K562 (cell line): Measurements from ENCODE around the gene EFNA2. TPM values are rescaled to one million over a fixed set of nuclear protein-coding genes. Genes with fewer than 3 reads are reported as not detected.
A peak's percentile ranks its signal among the peaks of the same experiment; 100 is the strongest.

Experiments used
- NCOA4 ChIP-seq: fragments of 450-650 bp; IDR thresholded peaks from 2 replicates; pipeline ENCODE4 v1.6.1; 2018; ENCODE audit warnings: mild to moderate bottlenecking; ENCODE audit not compliant: partially characterized antibody
- NFRKB ChIP-seq: fragments of 450-650 bp; IDR thresholded peaks from 2 replicates; pipeline ENCODE4 v1.6.1; 2016; ENCODE audit warnings: low read depth
- NRF1 ChIP-seq, 2 experiments: fragments of 450-650 bp; IDR thresholded peaks in 1 of 2; conservative IDR thresholded peaks in 1 of 2; 2 replicates each; pipeline ENCODE4 v1.6.1; 2014; ENCODE audit warnings: mild to moderate bottlenecking in 2 of 2
- SMAD3 ChIP-seq: fragments of 450-650 bp; formaldehyde crosslinking; conservative IDR thresholded peaks from 2 replicates; pipeline ENCODE4 v1.4.0; 2020; ENCODE audit warnings: mild to moderate bottlenecking
- polyA plus RNA-seq, 8 experiments: library from polyadenylated mRNA; depleted of rRNA in 4 of 8; stranded (reverse) in 5 of 8; unstranded in 3 of 8; fragments of >200 nt; fragmentation: Nextera tagmentation in 2 of 8; fragmentation: Illumina TruSeq in 1 of 8; extraction: Ambion mirVana in 2 of 8; extraction: Trizol in 1 of 8; gene quantifications; 2 replicates each; pipeline versions ENCODE4 v1.2.1 to v1.2.3, GENCODE V29; 2011 to 2014; ENCODE audit warnings: inconsistent platforms in 1 of 8, missing spikeins in 1 of 8
- total RNA-seq, 7 experiments: library from RNA; depleted of rRNA in 6 of 7; stranded (reverse); fragments of >200 nt in 6 of 7; fragmentation: Illumina TruSeq in 2 of 7; extraction: Trizol in 2 of 7; gene quantifications; 2 replicates each; pipeline versions ENCODE4 v1.2.1 to v1.2.3, GENCODE V29; 2011 to 2021; ENCODE audit warnings: low replicate concordance in 1 of 7
- TF ChIP-seq, protein P1 (sequence below), 2 experiments: fragments of 450-650 bp in 1 of 2; sonication (generic) in 1 of 2; formaldehyde crosslinking in 1 of 2; IDR thresholded peaks in 1 of 2; conservative IDR thresholded peaks in 1 of 2; 2 replicates each; pipeline versions ENCODE4 v1.6.1 to v1.8.1; 2016 to 2023; ENCODE audit warnings: mild to moderate bottlenecking in 2 of 2, moderate library complexity in 2 of 2, inconsistent platforms in 1 of 2, missing genetic modification reagents in 1 of 2
- TF ChIP-seq, protein P2 (sequence below): fragments of 250-450 bp; sonication (Bioruptor Pico); IDR thresholded peaks from 2 replicates; pipeline ENCODE4 v1.5.0; 2021; ENCODE audit warnings: mild to moderate bottlenecking, borderline replicate concordance
- TF ChIP-seq, protein P3 (sequence below): fragments of 450-650 bp; IDR thresholded peaks from 2 replicates; pipeline ENCODE4 v1.6.1; 2016; ENCODE audit warnings: mild to moderate bottlenecking, moderate library complexity

The EFNA2 gene
- total and polyA plus RNA-seq, 9 of the 15 experiments (the other 6 are each of a cell fraction or from before 2014, with no cell fraction given) = 0.11 to 0.44 (median 0.15) TPM; not detected in 6

DNA sequence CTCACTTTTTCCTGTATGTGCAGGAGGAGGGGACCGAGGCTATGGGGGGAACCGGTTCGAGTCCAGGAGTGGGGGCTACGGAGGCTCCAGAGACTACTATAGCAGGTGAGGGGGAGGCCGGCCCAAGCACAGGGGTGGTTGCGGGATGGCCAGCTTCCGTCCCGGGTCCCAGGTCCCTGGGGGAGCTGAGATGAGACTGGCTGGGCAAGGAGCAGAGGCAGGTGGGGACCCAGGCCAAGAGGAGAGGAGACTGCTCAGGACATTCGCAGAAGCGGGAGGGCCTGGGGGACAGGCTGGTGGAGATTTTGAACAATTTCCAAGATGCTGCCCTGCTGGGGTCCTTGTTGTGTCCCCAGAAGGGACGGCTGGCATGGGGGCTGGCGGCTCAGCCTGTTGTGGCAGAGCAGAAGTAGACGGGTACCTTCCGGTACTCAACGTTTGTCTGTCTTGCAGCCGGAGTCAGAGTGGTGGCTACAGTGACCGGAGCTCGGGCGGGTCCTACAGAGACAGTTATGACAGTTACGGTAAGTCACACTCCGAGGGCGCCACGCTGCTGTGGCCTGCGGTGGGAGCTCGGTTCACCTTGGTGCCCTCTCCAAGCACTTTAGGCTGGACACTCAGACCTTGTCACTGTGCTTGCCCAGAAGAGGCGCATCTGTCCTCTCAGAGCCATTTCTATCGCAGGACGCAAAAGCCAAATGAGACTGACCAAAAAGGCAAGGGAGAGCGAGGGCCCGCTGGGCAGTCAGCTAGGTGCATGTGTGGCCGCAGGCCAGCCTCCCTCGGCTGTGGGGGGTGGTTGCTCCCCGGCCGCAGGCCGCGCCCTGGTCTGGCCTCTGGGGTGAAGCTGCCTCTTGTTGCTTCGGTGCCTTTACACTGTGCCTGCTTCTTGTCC, 13.9 kb upstream of the EFNA2 start (continued):
- TF ChIP-seq NCOA4 (no peak), NRF1 (conservative IDR thresholded peaks at IDR 0.05 in 1 of 2, IDR thresholded peaks at IDR 0.05 in 1 of 2) (peak in 1 of 2 experiments; percentile 21; a peak in 1 of 4 replicates), SMAD3 (CRISPR knock-in tag) (0 out of 2 replicates have a peak, but pooled peaks have one; percentile 41), NFRKB (no peak)
- TF ChIP-seq, protein P1, sequence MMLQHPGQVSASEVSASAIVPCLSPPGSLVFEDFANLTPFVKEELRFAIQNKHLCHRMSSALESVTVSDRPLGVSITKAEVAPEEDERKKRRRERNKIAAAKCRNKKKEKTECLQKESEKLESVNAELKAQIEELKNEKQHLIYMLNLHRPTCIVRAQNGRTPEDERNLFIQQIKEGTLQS (IDR thresholded peaks at IDR 0.05) = no peak
- TF ChIP-seq, protein P1 (CRISPR knock-in tag; conservative IDR thresholded peaks at IDR 0.05) = no peak
- TF ChIP-seq, protein P2, sequence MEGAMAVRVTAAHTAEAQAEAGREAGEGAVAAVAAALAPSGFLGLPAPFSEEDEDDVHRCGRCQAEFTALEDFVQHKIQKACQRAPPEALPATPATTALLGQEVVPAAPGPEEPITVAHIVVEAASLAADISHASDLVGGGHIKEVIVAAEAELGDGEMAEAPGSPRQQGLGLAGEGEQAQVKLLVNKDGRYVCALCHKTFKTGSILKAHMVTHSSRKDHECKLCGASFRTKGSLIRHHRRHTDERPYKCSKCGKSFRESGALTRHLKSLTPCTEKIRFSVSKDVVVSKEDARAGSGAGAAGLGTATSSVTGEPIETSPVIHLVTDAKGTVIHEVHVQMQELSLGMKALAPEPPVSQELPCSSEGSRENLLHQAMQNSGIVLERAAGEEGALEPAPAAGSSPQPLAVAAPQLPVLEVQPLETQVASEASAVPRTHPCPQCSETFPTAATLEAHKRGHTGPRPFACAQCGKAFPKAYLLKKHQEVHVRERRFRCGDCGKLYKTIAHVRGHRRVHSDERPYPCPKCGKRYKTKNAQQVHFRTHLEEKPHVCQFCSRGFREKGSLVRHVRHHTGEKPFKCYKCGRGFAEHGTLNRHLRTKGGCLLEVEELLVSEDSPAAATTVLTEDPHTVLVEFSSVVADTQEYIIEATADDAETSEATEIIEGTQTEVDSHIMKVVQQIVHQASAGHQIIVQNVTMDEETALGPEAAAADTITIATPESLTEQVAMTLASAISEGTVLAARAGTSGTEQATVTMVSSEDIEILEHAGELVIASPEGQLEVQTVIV (CRISPR knock-in tag) = peak; percentile 83; the same call in 1 of the 2 replicates
- TF ChIP-seq, protein P3, sequence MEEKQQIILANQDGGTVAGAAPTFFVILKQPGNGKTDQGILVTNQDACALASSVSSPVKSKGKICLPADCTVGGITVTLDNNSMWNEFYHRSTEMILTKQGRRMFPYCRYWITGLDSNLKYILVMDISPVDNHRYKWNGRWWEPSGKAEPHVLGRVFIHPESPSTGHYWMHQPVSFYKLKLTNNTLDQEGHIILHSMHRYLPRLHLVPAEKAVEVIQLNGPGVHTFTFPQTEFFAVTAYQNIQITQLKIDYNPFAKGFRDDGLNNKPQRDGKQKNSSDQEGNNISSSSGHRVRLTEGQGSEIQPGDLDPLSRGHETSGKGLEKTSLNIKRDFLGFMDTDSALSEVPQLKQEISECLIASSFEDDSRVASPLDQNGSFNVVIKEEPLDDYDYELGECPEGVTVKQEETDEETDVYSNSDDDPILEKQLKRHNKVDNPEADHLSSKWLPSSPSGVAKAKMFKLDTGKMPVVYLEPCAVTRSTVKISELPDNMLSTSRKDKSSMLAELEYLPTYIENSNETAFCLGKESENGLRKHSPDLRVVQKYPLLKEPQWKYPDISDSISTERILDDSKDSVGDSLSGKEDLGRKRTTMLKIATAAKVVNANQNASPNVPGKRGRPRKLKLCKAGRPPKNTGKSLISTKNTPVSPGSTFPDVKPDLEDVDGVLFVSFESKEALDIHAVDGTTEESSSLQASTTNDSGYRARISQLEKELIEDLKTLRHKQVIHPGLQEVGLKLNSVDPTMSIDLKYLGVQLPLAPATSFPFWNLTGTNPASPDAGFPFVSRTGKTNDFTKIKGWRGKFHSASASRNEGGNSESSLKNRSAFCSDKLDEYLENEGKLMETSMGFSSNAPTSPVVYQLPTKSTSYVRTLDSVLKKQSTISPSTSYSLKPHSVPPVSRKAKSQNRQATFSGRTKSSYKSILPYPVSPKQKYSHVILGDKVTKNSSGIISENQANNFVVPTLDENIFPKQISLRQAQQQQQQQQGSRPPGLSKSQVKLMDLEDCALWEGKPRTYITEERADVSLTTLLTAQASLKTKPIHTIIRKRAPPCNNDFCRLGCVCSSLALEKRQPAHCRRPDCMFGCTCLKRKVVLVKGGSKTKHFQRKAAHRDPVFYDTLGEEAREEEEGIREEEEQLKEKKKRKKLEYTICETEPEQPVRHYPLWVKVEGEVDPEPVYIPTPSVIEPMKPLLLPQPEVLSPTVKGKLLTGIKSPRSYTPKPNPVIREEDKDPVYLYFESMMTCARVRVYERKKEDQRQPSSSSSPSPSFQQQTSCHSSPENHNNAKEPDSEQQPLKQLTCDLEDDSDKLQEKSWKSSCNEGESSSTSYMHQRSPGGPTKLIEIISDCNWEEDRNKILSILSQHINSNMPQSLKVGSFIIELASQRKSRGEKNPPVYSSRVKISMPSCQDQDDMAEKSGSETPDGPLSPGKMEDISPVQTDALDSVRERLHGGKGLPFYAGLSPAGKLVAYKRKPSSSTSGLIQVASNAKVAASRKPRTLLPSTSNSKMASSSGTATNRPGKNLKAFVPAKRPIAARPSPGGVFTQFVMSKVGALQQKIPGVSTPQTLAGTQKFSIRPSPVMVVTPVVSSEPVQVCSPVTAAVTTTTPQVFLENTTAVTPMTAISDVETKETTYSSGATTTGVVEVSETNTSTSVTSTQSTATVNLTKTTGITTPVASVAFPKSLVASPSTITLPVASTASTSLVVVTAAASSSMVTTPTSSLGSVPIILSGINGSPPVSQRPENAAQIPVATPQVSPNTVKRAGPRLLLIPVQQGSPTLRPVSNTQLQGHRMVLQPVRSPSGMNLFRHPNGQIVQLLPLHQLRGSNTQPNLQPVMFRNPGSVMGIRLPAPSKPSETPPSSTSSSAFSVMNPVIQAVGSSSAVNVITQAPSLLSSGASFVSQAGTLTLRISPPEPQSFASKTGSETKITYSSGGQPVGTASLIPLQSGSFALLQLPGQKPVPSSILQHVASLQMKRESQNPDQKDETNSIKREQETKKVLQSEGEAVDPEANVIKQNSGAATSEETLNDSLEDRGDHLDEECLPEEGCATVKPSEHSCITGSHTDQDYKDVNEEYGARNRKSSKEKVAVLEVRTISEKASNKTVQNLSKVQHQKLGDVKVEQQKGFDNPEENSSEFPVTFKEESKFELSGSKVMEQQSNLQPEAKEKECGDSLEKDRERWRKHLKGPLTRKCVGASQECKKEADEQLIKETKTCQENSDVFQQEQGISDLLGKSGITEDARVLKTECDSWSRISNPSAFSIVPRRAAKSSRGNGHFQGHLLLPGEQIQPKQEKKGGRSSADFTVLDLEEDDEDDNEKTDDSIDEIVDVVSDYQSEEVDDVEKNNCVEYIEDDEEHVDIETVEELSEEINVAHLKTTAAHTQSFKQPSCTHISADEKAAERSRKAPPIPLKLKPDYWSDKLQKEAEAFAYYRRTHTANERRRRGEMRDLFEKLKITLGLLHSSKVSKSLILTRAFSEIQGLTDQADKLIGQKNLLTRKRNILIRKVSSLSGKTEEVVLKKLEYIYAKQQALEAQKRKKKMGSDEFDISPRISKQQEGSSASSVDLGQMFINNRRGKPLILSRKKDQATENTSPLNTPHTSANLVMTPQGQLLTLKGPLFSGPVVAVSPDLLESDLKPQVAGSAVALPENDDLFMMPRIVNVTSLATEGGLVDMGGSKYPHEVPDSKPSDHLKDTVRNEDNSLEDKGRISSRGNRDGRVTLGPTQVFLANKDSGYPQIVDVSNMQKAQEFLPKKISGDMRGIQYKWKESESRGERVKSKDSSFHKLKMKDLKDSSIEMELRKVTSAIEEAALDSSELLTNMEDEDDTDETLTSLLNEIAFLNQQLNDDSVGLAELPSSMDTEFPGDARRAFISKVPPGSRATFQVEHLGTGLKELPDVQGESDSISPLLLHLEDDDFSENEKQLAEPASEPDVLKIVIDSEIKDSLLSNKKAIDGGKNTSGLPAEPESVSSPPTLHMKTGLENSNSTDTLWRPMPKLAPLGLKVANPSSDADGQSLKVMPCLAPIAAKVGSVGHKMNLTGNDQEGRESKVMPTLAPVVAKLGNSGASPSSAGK = peak; percentile 49
